ENCODE results near the gene PLA2G4E.

Gene PLA2G4E

DNA sequence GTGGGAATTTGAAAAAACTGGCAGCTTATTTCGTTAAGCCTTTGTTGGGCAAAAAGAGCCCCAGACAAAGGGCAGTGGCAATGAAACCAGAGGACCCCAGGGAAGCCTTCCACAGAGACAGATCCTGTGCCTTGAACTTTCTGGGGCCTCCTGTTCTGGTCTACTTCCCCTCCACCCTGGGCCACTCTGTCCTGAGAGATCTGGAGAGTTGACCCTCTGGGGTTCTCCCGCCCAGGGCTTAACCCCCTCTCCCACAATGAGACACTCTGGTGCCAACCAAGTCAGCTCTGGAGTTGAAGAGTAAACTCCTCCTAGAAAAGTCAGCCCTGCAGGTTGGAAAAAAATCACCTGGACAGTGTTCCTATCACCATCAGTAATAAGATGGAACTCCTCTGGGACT is 69.3 kb downstream of the PLA2G4E start:
- DNase-seq = no peak

- DNase-seq = no peak
Observed at GRCh38 chr15:41950489-41950888, 70.4 kb downstream of the PLA2G4E start.

DNA sequence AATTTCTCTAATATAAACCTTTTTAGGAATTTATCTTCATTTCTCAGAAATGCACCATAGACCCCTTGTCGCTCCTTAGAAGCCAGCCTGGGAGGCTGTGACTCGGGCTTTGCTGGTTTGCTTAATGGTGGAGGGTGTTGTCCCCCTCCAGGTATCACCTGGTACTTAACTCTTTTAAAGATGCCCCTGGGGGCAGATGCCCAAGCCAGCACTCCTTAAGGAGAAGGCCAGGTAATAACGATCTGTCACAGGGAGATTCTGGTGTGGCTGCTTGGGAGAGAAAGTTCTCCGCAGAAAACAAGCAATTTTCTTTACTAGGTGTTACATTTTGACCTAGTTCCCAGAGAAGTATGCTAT is 70.7 kb downstream of the PLA2G4E start:
- no peak for DNase-seq

DNA sequence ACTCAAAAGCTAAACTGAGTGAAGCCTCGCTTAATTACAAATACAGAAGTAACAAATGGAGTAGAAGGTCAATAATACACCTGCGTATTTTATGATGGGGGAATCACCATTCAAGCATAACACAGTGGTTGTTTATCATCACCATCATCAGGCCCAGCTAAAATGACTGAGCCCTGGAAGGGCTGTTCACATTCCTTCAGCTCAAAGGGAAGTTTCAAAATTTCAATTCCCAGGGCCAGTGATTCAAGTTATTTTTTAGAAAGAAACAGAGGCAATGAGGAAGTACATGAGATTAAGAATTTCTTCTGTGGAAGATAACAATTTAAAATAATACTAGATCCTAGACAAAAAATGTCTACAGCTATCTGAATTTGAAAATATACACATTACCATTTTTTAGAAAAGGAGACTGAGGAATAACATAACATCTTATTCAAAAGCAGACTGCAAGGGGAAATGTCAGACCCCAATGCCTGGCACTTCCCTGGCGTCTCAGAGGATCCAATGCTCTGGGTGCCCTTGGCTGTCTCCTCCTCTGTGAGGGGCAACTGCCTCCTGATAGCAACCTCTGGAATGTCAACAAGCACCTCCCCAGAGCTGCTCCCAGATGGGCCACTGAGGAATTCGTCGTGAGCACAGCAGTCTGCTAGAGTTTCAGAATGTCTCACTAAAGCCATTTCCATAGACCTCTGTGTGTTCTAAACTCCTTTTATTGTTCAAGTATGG is 71.3 kb downstream of the PLA2G4E start:
- DNase-seq = no peak

GRCh38 chr15:41948490-41948889 is 72.4 kb downstream of the PLA2G4E start:
- DNase-seq = no peak

DNA sequence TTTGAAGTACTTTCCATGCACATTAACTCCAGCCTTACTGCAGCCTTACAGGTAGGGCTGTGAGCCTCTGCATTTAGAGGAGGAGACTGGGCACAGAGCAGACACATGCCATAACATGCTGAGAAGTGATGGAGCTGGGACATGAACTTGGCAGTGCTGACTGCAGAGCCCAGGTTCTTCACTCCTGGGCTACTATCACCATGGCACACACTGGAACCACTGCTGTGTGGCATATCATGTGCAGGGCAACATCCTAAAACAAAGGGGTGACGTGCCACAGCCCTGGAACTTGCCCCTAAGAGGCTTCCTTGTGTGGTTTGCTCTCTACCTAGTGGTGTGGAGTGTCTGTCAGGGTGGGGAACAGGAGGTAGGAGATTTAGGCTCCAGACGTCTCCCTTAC is 73.9 kb downstream of the PLA2G4E start:
- DNase-seq = no peak

- no peak for DNase-seq
Observed at GRCh38 chr15:41945731-41946130, 75.1 kb downstream of the PLA2G4E start.

GRCh38 chr15:41945221-41945620 is 75.6 kb downstream of the PLA2G4E start:
- no peak for DNase-seq

GRCh38 chr15:41944313-41944940 is 76.4 kb downstream of the PLA2G4E start:
- no peak for DNase-seq

DNA sequence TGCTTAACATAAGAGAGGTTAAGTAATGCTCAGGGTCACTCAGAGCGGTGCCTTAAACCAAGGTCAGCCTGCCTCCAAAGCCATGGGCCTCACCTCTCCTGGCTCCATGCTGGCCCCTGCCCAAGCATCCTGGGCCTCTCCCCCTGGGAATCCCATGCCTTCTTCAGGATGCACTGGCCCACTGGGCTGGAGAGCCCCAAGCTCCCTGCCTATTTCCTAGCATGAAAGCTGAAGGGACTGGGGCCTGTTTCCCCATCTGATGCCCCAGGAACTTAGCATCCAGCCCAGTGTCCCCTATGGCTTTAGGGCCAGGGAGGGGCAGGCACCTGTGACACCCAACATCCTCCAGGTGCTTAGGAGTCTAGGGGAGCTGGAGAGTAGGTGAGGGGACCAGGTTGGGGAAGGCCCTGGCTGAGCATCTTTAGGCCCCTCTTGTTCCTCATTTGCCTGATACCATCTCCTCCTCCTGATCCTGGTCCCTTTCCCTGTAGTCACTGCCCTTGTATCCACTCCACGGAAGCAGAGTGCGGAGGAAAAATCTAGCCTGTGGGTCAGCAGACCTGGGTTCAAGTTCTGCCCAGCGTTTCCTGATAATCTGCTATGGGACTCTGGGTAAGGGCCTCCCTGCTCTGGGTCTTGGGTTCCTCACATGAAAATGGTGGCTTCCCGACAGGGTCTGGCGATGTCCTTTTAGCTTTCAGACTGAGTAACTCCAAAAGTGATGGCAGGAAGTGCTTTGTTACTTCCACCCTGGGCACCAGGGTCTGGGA is 77.1 kb downstream of the PLA2G4E start:
- no peak for DNase-seq

- DNase-seq = no peak
Observed at GRCh38 chr15:41942886-41943285, 78.0 kb downstream of the PLA2G4E start.

GRCh38 chr15:41941644-41942415 is 79.0 kb downstream of the PLA2G4E start:
- no peak for DNase-seq

GRCh38 chr15:41940441-41940857 is 80.4 kb downstream of the PLA2G4E start:
- no peak for DNase-seq

DNA sequence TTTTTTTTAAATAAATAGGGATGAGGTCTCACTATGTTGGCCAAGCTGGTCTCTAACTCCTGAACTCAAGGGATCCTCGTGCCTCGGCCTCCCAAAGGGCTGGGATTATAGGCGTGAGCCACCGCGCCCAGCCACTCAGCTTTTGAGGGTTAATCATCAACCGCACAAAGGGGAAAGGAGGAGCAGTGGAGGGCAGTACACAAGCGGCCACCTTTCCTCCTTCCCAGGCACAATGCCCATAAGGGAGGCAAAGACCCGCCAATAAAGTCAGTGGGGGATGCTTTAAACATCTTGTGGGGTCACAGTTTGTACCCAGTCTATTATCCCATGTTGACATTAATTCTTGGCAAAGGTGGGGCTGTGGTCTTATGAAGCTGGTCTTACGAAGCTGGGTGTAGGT is 80.9 kb downstream of the PLA2G4E start:
- DNase-seq = no peak

GRCh38 chr15:41937568-41937923 is 83.3 kb downstream of the PLA2G4E start:
- no peak for DNase-seq

DNA sequence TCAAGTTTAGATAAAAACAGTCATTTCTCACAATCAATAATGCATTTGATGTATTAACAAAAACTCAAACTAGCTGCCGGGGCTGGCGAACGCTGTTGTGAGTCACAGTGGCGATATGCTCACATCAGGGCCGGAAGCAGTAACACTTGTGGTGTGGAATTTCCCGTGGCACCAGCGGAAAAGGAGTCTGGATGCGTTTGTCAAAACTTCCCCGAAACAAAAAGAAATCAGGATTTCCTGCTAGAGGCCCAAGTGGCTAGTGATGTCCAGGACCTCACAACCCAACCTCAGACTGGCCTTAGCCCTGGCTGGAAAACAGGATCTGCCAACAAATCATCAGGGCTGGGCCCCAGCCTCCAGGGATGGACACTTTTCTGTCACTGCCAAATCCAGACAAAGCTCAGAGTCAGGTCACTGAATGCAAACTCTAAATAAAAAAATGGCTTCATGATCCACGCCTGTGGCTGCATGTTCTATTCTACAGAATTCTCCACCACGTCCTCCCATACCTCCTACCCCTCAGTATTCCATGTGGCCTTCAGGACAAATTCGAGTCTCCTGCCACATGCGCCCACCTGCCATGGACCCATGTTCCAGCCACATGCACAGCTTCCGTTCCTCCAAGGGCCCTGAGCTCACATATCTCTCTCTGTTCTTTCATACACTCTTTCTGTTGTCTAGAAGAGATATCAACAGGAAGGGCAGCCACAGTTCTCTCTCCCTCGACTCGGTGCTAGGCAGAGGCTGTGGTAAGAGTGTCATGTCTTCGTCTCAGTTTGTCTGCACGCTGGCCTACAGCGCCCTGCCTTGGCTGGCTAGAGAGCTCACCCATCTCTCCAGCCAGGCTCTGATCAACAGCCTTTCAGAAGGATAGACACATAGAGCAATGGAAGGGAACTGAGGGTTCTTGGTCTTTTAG is 83.9 kb downstream of the PLA2G4E start:
- peak; percentile 7 for DNase-seq

DNA sequence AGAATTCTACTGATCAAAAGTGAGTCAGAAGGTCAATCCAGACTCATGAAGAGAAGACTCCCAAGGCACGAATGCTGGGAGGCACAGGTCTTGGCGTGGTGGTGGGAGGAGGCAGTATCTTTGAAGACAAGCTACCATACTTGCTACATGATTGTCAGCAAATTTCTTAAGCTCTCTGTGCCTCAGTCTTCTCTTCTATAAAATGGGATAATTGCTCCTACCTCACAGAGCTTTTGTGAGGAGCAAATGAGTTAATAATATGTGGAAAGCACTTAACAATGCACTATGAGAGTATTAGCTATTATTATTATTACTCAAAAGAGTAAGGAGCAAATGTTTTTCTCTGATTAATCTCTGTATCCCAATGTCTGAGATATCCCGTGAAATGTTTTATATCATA is 84.7 kb downstream of the PLA2G4E start:
- no peak for DNase-seq

- DNase-seq = no peak
Observed at GRCh38 chr15:41935566-41936020, 85.2 kb downstream of the PLA2G4E start.

DNA sequence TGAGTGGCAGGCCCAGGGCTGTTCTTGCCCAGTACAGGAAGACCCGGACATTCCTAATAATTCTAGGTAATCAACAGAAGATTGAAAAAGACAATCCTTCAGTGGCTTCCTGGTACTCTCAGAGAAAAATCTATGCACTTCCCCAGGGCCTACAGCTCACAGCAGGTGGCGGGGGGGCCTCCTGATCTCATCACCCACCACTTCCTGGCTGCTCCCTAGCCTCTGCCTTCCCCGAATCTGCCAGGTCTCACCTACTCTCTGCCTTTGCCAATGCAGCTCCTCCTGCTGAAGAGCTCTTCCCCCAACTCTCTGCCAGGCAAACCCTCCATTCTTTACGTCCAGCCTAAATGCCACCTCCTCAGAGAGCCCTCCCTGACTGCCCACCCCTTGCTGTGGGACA is 86.0 kb downstream of the PLA2G4E start:
- no peak for DNase-seq

- DNase-seq = no peak
Observed at GRCh38 chr15:41933771-41934170, 87.1 kb downstream of the PLA2G4E start.

DNA sequence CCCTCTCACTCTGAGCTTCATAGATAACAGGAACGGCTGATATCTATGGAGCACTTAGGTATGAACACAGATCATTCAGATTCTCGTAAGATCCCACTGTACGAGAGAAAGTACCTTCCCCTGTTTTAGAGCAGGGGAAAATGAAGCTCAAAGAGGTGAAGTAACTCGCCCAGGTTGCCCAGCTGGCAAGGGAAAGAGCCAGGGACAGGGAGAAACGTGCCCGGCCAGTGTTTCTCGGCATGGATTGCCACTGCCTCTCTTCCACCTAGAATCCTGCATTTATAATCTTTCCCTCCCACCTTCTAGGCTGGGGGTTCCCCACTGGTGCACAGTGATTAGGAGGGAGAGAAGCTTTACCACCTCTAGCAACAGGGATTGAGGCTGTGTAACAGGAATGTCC is 87.5 kb downstream of the PLA2G4E start:
- no peak for DNase-seq
